ENCODE measurements around the gene RIN3.

The RIN3 gene

GRCh38 chr14:92652413-92653151 lies 139.0 kb downstream of the RIN3 start:
- no peak for DNase-seq

GRCh38 chr14:92653162-92653651 lies 139.6 kb downstream of the RIN3 start:
- no peak for DNase-seq

- DNase-seq, result no peak
These were observed 140.8 kb downstream of the RIN3 start for GRCh38 chr14:92654239-92654901.

- no peak for DNase-seq
These were observed 142.0 kb downstream of the RIN3 start for GRCh38 chr14:92655419-92656201.

- DNase-seq, result no peak
These were observed 142.9 kb downstream of the RIN3 start for GRCh38 chr14:92656306-92657081.

GRCh38 chr14:92657457-92658142 lies 144.0 kb downstream of the RIN3 start:
- no peak for DNase-seq

- no peak for DNase-seq
These were observed 144.6 kb downstream of the RIN3 start for GRCh38 chr14:92658160-92658559.

GRCh38 chr14:92658684-92659083 lies 145.1 kb downstream of the RIN3 start:
- no peak for DNase-seq

GRCh38 chr14:92659765-92660561 lies 146.4 kb downstream of the RIN3 start:
- no peak for DNase-seq

- no peak for DNase-seq
These were observed 147.0 kb downstream of the RIN3 start for GRCh38 chr14:92660571-92660970.

- DNase-seq, result no peak
These were observed 149.5 kb downstream of the RIN3 start for GRCh38 chr14:92663049-92663448.

GRCh38 chr14:92665661-92666110 lies 152.1 kb downstream of the RIN3 start:
- DNase-seq, result no peak

GRCh38 chr14:92666251-92666650 lies 152.7 kb downstream of the RIN3 start:
- no peak for DNase-seq

- no peak for DNase-seq
These were observed 154.8 kb downstream of the RIN3 start for GRCh38 chr14:92668276-92668973.

- no peak for DNase-seq
These were observed 156.6 kb downstream of the RIN3 start for GRCh38 chr14:92670160-92670559.

GRCh38 chr14:92670643-92671366 lies 157.2 kb downstream of the RIN3 start:
- no peak for DNase-seq

GRCh38 chr14:92673601-92674150 lies 160.1 kb downstream of the RIN3 start:
- no peak for DNase-seq

GRCh38 chr14:92675421-92675820 lies 161.8 kb downstream of the RIN3 start:
- no peak for DNase-seq

GRCh38 chr14:92675976-92676375 lies 162.4 kb downstream of the RIN3 start:
- no peak for DNase-seq
